GM18505 (cell line): ENCODE results near the gene CCDC6.

Experiments used
- ATAC-seq: cut with Tn5 transposase; IDR thresholded peaks from one replicate; pipeline ENCODE4 v1.9.1; 2021; ENCODE audit not compliant: unreplicated experiment
- POLR2A ChIP-seq: IDR thresholded peaks from 4 replicates; pipeline ENCODE4 v1.6.1; 2011; ENCODE audit warnings: borderline replicate concordance; ENCODE audit not compliant: insufficient read depth, insufficient read length; ENCODE audit errors: extremely low read depth

Gene CCDC6

GRCh38 chr10:59741583-59741982 is 164.8 kb downstream of the CCDC6 start:
- ATAC-seq = no peak
- TF ChIP-seq POLR2A = no peak

GRCh38 chr10:59741048-59741447 is 165.3 kb downstream of the CCDC6 start:
- TF ChIP-seq POLR2A = no peak
- ATAC-seq = no peak
